ENCODE results near the gene BEST1.

The BEST1 gene

DNA sequence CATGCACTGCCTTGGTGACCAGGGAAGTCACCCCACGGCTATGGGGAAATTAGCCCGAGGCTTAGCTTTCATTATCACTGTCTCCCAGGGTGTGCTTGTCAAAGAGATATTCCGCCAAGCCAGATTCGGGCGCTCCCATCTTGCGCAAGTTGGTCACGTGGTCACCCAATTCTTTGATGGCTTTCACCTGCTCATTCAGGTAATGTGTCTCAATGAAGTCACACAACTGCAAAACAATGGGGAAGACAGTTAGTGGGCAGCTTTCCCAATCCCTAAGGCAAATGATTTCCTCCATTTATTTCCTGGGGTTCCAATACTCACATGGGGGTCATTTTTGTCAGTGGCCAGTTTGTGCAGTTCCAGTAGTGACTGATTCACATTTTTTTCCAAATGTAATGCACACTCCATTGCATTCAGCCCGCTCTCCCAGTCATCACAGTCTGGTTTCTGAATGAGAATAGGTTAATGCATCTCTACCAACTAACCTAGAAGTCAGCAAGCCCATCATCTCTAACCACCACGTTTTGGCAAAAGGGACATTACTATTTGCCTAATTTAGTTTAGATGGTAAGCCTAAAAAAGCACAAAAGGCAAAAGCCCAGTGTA is 14.6 kb downstream of the BEST1 start:
- peak; percentile 29 for DNase-seq

DNA sequence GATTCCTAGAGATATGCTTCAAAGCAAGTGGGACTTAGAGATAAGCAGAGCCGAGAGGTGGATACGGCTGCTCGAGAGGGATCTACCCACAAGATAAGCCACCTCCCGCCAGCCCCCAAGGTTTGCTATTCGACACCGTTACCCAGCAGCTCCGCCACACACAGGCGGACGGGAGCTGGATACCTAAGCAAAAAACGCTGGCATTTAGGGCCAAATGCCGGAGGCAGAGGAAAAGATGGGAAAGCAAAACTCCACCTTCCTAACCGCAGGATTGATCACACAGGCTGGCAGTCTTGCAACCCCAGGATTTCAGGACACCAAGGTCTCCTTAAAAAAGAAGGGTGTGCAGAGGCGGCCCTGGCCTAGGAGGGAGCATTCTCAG is 16.6 kb downstream of the BEST1 start:
- DNase-seq: peak; percentile 58

DNA sequence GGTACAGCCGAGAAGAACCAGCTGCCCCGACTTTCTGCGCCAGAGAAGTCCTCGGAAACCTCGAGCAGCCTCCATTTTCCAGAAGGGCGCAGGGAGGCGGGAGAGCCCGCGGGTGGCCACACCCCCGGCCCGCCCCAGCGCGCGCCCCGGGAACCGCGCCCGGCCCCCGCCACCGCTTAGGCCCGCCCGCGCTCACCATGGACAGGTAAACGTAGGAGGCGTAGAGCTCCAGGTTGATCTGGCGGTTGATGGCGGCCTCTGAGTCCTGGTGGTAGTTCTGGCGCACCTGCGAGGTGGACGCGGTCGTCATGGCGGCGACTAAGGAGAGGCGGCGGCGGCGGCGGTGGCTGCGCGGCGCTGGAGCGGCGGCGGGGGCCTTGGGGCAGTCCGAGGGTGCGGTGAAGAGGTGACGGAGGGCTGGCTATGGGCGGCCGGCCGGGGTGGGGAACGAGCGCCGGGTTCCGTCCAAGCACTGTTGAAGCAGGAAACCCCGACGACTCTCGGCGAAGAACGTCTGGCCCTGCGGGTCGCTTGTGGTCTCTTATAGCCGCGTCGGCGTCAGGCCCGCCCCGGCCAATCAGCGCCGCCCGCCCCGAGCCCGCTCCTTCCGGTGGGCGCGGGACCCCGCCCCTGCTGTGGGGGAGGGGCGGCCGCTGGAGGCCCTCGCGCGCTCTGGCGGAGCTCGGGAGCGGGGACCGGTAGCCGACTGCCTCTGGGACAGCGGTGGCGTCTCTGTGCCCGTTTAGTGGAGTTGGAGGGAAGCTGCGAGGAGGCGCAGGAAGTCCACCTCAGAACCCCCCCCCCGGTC is 17.2 kb downstream of the BEST1 start, which contains the start of gene FTH1:
Gene FTH1 (minus strand): TSS at position 519 of the 808 bp plus-strand sequence. CDS start 209 bp downstream, at position 310.
- DNase-seq: peak; percentile 93

DNA sequence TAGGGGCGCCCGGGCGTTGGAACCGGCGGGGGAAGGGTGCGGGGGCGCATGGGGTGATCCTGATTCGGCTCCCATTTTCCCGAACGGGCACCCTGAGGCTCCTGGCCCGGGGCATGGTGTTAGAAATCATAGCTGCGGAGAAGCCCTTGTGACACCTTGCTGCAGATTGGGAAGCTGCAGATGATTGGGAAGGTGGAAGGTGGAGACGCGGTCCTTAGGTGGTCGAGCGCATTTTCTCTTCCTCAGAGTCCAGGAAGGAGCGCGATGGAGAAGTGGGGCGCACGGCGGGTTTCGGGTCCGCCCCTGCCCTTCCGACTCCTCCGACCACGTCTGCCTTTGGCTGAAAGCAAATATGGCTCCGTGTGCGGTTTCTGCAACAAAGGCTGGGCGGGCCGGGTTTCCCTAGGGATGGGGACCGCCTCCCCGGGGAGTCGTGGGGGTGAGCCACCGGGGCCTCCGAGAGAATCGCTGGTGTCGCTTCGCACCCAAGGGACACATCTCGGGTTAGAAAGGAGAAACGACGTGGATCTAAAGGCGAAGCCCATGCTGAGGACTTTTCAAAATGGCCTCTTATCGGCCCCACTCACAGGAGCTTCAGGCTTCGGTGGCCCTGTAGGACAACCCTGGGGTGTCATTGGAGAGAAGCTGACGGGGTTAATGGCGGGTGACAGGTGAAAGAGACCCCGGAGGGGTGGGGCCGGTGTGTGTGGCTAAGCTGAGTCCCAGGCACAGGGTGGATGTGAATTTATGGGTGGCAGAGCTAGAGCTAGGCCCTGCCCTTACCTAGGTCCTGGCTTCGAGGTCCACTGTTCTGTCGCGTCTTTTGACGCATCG is 18.0 kb downstream of the BEST1 start:
- peak; percentile 46 for DNase-seq

DNA sequence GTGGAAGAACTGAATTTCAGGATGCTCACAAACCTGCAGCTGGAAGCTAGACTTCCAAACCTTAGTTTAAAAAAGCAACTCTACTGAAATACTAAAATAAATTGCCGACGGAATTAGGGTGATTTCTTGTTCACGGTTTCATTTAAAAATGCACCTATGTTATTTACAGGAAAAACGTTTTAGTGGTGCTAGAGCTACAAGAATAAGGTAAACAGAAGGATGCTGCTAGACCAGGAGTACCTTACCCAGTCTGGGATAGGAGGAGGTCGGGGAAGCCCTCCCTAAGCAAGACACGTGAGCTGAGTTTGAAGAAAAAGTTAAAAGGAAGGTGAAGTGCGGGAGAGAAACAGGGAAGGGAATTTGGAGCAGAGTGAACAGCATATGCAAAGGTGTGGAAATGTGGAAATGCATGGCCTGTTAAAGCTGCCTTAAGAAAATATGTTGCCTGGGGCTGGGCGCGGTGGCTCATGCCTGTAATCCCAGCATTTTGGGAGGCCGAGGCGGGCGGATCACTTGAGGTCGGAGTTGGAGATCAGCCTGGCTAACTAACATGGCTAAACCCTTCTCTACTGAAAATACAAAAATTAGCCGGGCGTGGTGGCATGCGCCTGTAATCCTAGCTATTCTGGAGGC is 18.7 kb downstream of the BEST1 start:
- no peak for DNase-seq

DNA sequence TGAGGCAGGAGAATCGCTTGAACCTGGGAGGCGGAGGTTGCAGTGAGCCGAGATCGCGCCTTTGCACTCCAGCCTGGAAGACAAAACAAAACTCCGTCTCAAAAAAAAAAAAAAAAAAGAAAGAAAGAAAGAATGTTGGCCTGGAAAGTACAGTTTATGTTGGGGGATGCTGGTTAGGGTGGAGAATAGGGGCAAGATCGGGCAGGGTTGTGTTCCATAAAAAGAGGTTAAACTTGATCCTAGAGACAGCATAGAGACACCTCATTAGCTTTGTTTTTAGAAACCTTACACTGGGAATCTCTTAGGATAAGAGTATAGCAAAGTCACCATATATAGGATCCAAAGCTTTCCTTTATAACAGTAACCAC is 19.2 kb downstream of the BEST1 start:
- no peak for DNase-seq

DNA sequence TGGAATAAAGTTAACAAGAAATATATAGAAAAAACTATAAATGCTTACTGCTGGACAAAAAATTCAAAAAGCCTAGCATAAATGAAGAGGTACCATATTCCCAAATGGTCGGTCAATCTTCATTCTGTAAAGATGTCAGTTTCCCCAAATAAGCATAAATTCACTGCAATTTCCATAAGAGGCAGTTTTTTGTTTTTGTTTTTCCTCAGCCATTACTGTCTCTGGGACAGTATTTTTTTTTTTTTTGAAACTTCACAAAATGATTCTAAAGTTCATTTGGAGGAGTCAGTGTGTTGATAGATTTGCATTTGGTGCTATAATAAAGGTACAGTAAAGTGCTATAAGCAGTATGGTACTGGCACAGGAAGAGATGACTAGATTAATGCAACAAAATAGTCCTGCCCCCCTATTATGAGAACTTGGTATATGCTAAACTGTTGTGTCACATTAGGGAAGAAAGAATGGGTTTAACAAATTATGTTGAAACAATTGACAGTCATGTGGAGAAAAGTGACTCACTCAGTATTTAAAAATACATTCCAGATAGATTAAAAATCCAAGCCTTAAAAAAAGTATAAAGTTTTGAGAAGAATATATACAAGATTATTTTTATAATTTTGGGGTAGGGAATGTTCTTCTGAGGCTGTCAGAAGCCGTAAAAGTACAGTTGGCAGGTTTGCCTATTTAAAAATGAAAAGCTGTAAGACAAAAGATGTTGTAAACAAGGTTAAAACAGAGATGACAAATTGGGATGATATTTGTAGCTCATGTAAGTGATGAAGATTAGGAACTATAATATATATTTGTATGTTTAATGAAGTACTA is 19.9 kb downstream of the BEST1 start:
- peak; percentile 23 for DNase-seq

DNA sequence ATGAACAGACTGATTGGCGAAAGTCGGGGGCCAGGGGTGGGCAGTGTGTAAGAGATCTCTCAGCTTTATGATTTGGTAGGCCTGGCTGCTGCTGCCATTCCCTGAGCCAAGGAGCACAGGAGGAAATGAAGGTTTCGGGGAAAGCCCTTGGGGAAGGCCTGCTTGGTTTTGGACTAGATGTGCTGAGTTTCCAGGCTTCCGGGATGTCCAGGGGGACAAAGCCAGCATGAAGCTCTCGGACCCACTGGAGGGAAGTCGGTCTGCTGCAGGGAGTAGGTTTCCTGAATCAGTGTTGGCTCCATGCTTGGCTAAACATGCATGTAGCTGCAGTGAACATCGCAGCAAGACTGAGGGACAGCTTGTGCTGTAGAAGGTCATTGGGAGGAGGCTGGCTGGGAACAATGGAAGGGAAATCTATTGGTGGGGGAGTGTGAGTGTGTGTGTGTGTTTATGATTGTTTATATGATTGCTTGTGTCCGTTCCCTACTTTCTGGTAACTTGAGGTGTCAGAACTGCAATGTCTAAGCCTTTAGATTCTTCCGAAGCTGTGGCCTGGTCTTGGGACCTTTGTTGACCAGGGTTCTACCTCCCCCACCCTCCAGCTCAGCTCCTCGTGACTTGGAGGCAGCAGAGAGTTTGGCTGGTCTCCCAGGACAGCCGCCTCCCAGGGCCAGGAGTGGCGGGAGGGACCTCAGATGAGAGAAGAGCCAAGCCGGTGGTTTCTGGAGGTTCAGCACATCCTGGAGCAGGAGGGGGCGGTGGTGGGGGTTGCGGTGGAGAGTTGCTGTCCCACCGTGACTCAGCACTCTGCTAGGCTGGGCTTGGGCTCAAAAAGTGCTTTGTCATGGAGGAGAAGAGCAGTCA is 21.3 kb downstream of the BEST1 start:
- DNase-seq: peak; percentile 55

DNA sequence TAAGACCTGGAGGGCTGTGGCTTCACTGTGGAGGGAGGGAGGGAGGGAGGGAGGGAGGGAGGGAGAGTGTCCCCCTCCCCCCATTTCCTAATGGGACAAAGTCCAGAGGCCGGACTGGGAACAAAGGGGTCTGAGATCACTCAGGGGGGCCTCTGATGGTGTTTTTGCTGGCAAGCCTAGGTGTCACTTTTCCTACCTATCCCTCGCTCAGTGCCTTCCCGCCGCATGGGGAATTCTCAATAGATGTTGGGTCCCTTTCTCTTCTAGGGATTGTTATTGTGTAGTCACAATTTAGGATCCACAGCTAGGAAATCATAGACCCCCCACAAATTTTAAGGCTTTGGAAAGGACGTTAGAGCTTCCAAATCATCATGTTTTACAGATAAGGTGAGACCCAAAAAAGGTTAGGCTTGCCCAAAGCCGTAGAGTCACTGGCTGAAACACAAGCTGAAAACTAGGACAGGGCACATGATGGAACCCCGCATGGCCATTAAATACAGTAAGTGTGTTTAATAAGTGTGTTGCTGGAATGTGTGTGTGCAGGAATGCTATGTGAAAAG is 22.0 kb downstream of the BEST1 start:
- no peak for DNase-seq

DNA sequence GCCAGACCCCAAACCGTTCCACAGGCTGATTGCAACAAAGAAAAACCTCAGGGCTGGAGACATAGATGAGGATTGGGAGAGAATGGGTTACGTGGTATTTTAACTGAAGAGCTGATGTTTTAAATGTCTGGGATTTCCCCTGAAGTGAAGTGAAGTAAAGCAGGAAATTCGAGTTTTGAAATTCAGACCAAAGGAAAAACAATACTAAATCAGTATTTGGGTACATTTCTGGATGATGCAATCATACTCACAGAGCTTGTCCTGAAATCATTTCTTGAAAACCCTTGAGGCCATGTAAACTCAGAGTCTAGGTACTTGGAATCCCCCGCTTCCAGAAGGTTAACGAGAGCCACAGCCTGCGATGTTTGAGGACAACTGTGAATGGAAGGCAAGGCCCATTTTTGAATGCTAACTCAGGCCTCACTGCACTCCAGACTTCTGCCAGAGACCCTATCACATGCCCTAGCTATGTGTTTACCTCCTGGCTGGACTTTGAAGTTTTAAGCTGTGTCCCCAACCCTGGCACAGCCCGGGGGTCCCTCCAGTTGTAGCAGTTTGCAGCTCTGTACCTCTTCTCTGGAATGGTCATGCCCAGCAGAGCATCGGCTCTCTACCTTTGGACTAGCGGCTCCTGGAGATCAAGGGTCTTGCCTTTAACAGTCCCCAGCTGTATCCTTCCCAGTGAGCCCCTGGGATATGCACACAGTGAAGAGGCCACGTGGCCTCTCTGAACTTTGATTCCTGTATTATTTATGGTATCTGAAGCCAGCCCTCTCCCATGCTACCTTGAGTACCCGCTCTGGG is 22.7 kb downstream of the BEST1 start:
- DNase-seq: peak; percentile 21

DNA sequence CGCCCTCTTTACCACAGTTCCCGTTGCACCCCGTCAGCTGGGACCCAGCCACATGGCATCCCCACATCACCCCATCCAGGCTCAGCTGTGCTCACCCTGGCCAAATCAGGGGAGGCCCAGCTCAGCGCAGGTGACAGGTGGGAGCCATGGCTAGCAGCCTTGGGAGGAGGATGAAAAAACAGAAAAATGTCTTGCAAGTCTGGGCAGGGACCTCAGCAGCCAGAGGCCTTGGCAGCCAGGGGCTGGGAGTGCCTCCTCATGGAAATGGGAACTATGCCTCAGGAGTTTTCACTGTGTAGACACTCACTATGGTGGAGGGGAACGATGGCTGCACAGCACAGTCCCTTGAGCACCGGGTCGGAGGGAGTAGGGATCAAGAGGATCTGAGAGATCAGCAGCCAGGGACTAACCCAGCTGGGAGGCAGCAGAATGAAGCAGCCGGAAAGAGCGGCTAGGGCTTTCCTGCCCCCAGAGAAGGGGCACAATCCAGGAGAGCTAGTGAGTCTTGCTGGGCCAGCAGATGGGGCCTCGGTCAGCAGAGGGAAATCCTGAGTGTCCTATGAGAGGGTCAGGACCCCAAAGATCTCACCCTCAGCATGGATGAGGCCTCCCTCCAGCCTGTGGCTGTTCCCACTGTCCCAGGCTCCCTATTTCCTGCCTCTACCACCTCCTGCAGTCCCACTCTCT is 23.5 kb downstream of the BEST1 start:
- DNase-seq: no peak

DNA sequence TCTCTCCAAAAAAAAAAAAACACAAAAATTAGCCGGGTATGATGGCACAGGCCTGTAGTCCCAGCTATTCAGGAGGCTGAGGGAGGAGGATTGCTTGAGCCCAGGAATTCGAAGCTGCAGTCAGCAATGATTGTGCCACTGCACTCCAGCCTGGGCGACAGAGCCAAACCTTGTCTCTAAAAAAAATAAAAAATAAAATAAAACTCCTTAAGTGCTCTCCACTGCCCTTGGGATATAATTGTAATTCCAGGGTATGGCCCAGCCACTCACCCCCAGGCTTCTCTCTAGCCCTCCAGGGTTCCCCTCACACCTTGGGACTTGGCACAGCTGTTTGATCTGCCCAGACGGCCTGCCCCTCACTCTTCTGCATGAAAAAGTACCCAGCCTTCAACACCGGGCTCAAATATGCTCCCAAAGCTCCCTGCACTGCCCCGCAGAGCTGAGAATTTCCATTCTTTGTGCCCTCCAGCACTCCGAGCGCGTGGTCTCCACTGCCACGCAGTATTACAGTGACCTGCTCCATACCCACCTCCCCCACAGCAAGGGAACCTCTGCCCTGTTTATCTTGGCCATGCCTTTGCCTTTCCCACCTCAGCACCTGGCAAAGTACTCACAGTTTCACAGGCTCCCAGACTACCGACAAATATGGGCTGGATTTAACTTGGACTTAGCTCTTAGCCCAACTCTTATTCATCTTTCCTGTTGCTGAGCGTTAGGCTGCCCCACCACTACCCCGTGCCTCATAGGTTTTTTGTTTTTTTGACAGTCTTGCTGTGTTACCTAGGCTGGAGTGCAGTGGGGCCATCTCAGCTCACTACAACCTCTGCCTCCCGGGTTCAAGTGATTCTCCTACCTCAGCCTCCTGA is 24.8 kb downstream of the BEST1 start:
- DNase-seq: no peak

DNA sequence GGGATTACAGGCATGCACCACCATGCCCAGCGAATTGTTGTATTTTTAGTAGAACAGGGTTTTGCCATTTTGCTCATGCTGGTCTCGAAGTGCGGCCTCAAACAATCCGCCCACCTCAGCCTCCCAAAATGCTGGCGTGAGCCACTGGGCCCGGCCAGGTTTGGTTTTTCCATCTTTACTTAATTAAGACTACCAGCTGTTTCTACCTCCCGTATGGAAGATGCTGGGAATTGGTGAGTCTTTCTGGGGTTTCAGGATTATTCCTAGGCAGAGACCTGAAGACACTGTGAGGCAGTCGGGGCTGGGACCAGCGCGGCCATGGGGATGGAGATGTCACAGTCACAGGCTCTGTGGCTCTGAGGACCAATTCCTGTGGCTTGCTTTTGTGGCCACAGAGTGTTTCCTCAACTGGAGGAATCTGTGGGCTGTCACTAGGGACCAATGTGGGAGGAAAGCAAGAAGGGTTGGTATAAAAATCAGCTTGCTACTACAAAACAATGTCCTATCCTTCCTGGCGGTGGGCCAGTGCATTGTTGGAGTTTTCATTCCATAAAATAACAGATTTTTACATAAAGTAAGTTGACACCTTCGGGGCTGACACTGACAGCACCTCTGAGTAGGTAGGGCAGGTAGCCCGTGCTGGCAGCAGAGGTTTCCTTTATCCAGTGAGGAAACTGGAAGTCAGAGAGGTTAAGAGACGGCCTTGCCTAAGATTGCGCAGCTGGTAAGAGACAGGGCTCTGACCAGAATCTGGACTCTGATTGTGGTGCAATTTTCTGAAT is 25.7 kb downstream of the BEST1 start:
- no peak for DNase-seq

DNA sequence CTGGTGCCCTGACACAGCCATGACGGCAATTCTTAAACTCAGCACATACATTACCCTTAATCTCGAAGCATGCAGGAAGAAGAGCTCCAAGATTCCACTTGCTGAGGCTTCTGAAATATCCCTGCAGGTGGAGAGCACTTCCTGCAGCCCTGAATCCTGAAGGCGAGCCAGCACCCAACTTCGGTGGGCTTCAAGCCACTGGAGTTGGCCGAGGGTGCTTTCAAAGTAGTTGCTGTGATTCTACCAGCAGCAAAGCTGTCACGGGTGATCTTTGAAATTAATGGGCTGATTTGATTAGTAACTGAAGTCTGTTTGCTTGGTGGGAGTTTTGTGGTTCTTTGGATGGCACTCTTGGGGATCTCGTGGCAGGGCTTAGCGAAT is 26.3 kb downstream of the BEST1 start:
- DNase-seq: no peak

DNA sequence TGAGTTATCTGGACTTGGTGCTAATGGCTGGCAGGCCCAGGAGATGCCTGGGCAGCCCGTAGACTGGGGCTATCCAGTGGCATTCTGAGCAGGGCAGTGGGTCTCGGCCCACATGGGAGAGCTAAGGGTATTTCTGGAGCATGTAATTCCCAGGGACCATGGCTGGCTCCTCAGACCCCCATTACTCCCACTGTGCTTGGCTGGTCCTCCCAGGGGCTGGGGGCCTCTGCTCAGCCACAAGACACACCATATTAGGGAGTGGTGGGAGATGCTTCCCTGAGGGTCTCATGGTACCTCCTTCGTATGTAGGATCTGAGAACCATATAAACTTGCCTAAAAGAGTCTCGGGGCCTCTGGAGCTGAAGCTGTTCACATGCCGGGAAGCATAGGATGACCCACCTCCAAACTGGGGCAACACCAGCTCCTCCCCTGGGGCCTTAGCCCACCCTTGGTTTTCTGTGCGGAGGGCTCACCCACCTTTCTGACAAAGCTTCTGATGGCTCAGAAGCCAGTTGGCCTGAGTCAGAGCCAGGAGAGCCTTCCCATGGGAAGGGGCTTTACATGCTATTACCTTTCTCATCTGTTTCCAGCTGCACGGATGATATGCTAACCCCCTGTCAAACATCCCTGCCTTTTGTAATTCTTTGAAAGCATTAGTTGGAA is 26.8 kb downstream of the BEST1 start:
- DNase-seq: no peak

DNA sequence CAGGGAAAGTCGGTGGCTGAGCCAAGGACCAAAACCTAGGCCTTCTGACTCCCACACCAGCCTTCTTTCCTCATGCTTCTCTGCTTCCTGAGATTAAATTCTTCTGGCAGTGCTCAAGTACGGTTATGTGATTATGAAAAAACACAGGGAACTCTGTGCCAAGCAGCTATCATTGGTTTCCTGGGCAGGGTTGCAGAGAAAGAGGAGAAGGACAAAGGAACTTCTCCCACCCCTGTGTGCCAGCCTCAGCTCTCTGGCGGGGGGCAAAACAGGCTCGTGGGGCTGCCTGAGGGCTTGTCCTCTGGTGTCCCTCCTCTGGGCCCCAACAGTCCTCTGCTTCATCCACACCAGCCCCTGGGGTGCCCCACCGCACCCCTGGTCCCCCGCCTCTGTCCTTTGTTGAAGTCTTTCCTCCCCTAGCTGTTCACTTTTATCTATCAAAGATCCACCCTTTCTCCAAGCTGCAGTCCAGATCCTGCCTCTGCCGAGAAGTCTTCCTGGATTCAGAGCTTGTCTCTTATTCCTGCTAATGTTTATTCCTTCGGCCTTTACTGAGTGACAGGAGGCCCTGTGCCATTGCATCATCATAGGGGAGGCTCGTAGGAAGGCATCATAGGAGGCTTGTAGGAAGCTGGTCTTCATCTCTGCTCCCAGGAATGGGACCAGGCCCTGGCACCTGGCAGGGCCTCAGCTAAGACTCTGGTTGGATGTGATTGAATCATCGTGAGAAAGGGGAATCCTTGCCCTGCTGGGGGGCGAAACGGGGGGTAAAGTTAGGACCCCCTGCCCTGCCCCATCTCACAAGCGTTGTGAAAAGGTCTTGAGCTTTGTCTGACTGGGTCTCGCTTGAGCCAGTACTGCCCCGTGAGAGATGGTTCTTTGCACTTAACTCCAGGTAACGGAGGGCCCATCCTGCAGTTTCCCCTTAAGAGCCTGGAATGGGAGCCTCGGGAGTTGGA is 28.8 kb downstream of the BEST1 start:
- no peak for DNase-seq
